Testis (tissue), 2 donors: ENCODE measurements around the gene IFI44L.

Experiments
- CTCF ChIP-seq, 3 experiments: fragments of 450-650 bp in 2 of 3; fragments of 200-600 bp in 1 of 3; sonication (generic) in 1 of 3; IDR thresholded peaks; one replicate each; pipeline ENCODE4 v1.5.1; 2016 to 2019; ENCODE audit warnings: antibody characterized with exemption in 3 of 3, mild to moderate bottlenecking in 2 of 3, moderate library complexity in 1 of 3
- POLR2A ChIP-seq: fragments of 450-650 bp; IDR thresholded peaks from one replicate; pipeline ENCODE4 v1.6.1; 2017; ENCODE audit warnings: antibody characterized with exemption, mild to moderate bottlenecking, moderate library complexity

GRCh38 chr1:78607944-78608343 is 12.3 kb upstream of the IFI44L start:
- TF ChIP-seq CTCF (IDR thresholded peaks at IDR 0.05) (no peak), POLR2A (no peak)
